Measurements from ENCODE around the gene FAM170B.

The FAM170B gene

GRCh38 chr10:49138361-49138891, 4.6 kb upstream of the FAM170B start:
- no peaks in the 10 kb centered on the region; the same call in 1 of the 2 replicates for H3K4me1 ChIP-seq
- H3K4me3 ChIP-seq (ENCODE audit: low read depth, low read length): no peak overlapping the region
- TF ChIP-seq, protein P1, sequence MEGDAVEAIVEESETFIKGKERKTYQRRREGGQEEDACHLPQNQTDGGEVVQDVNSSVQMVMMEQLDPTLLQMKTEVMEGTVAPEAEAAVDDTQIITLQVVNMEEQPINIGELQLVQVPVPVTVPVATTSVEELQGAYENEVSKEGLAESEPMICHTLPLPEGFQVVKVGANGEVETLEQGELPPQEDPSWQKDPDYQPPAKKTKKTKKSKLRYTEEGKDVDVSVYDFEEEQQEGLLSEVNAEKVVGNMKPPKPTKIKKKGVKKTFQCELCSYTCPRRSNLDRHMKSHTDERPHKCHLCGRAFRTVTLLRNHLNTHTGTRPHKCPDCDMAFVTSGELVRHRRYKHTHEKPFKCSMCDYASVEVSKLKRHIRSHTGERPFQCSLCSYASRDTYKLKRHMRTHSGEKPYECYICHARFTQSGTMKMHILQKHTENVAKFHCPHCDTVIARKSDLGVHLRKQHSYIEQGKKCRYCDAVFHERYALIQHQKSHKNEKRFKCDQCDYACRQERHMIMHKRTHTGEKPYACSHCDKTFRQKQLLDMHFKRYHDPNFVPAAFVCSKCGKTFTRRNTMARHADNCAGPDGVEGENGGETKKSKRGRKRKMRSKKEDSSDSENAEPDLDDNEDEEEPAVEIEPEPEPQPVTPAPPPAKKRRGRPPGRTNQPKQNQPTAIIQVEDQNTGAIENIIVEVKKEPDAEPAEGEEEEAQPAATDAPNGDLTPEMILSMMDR (IDR thresholded peaks at IDR 0.05; ENCODE audit: low read depth, low read length): no peak
- DNase-seq: no peak
- H3K9me3 ChIP-seq: no peaks in the 10 kb centered on the region
- H3K27me3 ChIP-seq: no peaks in the 10 kb centered on the region
- no peaks in the 10 kb centered on the region for H3K36me3 ChIP-seq

DNA sequence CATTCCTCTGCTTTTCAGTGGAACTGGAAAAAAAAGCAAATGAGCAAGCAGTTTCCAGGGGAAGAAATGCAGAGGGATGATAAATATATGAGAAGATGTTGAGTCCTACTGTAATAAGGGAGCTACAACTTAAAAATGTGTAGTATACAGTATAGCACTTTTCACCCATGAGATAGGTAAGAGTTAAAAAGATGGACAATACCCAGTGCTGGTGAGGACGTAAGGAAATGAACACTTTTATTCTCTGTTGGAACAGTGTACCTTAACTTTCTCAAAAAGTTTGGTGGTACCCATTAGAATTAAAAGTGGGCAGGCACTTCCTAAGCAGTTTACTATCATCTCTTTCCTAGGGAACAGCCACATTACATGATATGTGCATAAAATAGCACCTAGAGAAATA, 2.7 kb upstream of the FAM170B start:
- H3K36me3 ChIP-seq: no peaks in the 10 kb centered on the region
- H3K4me1 ChIP-seq: no peaks in the 10 kb centered on the region
- TF ChIP-seq, protein P1 (IDR thresholded peaks at IDR 0.05; ENCODE audit: low read depth, low read length): no peak
- no peaks in the 10 kb centered on the region for H3K27me3 ChIP-seq
- H3K9me3 ChIP-seq: no peaks in the 10 kb centered on the region
- no peak overlapping the region for H3K4me3 ChIP-seq (ENCODE audit: low read depth, low read length)
- no peak for DNase-seq

DNA sequence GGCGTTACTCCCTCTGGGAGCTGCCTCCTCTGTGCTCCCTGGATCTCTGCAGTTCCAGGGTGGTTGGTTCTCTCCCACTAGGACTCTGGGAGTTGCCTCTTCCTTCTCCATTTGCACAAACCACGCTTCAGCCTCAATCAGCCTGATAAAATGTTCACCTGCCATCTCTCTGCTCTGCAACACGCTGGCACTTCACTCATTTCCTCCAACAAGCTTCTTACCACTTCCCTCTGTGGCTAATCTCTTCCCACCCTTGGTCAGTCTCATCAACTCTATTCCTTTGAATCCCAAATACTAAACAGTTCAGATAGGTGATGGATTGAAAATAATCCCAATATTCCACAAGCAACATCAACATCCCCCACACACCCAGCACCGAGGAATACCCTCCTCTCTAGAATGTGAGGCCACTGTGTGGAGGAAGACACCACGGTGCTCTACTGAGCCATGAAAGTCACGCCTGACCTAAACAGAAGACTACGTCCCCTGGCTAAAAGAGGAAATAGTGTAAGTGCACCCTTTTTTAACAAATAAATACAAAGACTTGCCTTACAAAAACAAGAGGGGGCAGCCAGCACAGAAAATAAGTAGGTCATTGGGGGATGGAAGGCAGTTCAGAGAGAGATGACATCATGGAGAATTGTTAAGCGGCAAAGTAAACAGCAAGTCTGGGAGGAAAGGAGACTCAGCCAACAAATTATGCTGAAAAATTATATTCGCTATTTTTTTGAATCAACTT, 1.9 kb upstream of the FAM170B start:
- Histone ChIP-seq H3K27me3 (no peaks in the 10 kb centered on the region), H3K9me3 (no peaks in the 10 kb centered on the region), H3K36me3 (no peaks in the 10 kb centered on the region), H3K4me3 (ENCODE audit: low read depth, low read length) (no peak overlapping the region), H3K4me1 (no peaks in the 10 kb centered on the region)
- DNase-seq: no peak
- TF ChIP-seq, protein P1 (IDR thresholded peaks at IDR 0.05; ENCODE audit: low read depth, low read length): no peak

DNA sequence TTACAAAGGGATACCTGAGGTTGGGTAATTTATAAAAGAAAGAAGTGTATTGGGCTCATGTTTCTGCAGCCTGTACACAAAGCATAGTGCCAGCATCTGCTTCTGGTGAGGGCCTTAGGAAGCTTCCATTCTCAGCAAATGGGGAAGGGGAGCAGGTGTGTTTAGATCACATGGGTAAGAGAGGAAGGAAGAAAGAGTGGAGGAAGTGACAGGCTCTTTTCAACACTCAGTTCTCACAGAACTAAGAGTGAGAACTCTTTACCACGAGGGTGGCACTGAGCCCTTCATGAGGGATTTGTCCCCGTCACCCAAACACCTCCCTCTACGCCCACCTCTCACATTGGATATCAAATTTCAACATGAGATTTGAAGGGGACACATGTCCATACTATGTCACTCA, 506 bp upstream of the FAM170B start:
- Histone ChIP-seq H3K36me3 (no peaks in the 10 kb centered on the region), H3K9me3 (no peaks in the 10 kb centered on the region), H3K27me3 (no peaks in the 10 kb centered on the region), H3K4me3 (ENCODE audit: low read depth, low read length) (no peak overlapping the region), H3K4me1 (no peaks in the 10 kb centered on the region)
- no peak for DNase-seq
- TF ChIP-seq, protein P1 (IDR thresholded peaks at IDR 0.05; ENCODE audit: low read depth, low read length): no peak

GRCh38 chr10:49132362-49132737, 1.5 kb downstream of the FAM170B start:
- Histone ChIP-seq H3K27me3 (no peaks in the 10 kb centered on the region), H3K4me3 (ENCODE audit: low read depth, low read length) (no peak overlapping the region), H3K9me3 (no peaks in the 10 kb centered on the region), H3K36me3 (no peaks in the 10 kb centered on the region), H3K4me1 (no peaks in the 10 kb centered on the region)
- no peak for DNase-seq
- TF ChIP-seq, protein P1 (IDR thresholded peaks at IDR 0.05; ENCODE audit: low read depth, low read length): no peak
